ENCODE results near the gene PSMD11. TPM values are rescaled to one million over a fixed set of nuclear protein-coding genes. Genes with fewer than 3 reads are reported as not detected.
"Not testable (repeated sequence)": the region's sequence is repeated elsewhere in the genome, so short reads cannot be mapped to it uniquely, and the experiment has no call there.

PSMD11 gene
- total RNA-seq, 1 donor from 2014 or later: 107 TPM

DNA sequence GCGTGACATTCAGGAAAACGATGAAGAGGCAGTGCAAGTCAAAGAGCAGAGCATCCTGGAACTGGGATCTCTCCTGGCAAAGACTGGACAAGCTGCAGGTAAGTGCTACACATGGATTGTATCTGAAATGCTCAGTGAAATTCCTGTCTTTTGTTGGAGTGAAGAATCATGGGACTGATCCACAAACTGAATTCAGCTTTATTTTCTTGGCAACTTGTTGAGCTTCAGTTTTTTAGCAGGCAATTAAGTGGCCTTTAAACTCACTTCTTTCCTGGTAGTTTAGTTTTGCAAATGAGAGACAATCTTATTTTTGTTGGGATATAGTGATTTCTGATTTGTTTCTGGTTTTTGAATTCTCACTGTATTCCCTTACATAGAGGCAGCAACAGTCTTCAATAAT is 2.6 kb downstream of the PSMD11 start:
- no peak for TF ChIP-seq CTCF (IDR thresholded peaks at IDR 0.05; ENCODE audit: insufficient read depth, low read length, poor library complexity, severe bottlenecking)
- no peaks in the 10 kb centered on the region for H3K27me3 ChIP-seq (ENCODE audit: control insufficient read depth, insufficient read depth, low read length)
- DNase-seq (ENCODE audit: low read depth): no peak
- no peak overlapping the region for H3K4me3 ChIP-seq (ENCODE audit: low read depth, low read length)
- no peaks in the 10 kb centered on the region for H3K36me3 ChIP-seq (ENCODE audit: control insufficient read depth, insufficient read depth, low read length)

GRCh38 chr17:32449963-32450362 is 5.7 kb downstream of the PSMD11 start:
- no peaks in the 10 kb centered on the region for H3K27me3 ChIP-seq (ENCODE audit: control insufficient read depth, insufficient read depth, low read length)
- no peak for TF ChIP-seq CTCF (IDR thresholded peaks at IDR 0.05; ENCODE audit: insufficient read depth, low read length, poor library complexity, severe bottlenecking)
- H3K36me3 ChIP-seq (ENCODE audit: control insufficient read depth, insufficient read depth, low read length): no peaks in the 10 kb centered on the region
- no peak for DNase-seq (ENCODE audit: low read depth)
- no peak overlapping the region for H3K4me3 ChIP-seq (ENCODE audit: low read depth, low read length)

GRCh38 chr17:32450379-32450778 is 6.1 kb downstream of the PSMD11 start:
- not testable (repeated sequence) for DNase-seq (ENCODE audit: low read depth); H3K27me3 ChIP-seq (ENCODE audit: control insufficient read depth, insufficient read depth, low read length); H3K4me3 ChIP-seq (ENCODE audit: low read depth, low read length); H3K36me3 ChIP-seq (ENCODE audit: control insufficient read depth, insufficient read depth, low read length)

GRCh38 chr17:32451879-32452278 is 7.6 kb downstream of the PSMD11 start:
- H3K27me3 ChIP-seq (ENCODE audit: control insufficient read depth, insufficient read depth, low read length): no peaks in the 10 kb centered on the region
- H3K4me3 ChIP-seq (ENCODE audit: low read depth, low read length): no peak overlapping the region
- H3K36me3 ChIP-seq (ENCODE audit: control insufficient read depth, insufficient read depth, low read length): no peaks in the 10 kb centered on the region
- DNase-seq (ENCODE audit: low read depth): no peak
- TF ChIP-seq CTCF (IDR thresholded peaks at IDR 0.05; ENCODE audit: insufficient read depth, low read length, poor library complexity, severe bottlenecking): no peak

GRCh38 chr17:32452281-32452680 is 8.0 kb downstream of the PSMD11 start:
- no peak for TF ChIP-seq CTCF (IDR thresholded peaks at IDR 0.05; ENCODE audit: insufficient read depth, low read length, poor library complexity, severe bottlenecking)
- Histone ChIP-seq H3K27me3 (ENCODE audit: control insufficient read depth, insufficient read depth, low read length) (no peaks in the 10 kb centered on the region), H3K36me3 (ENCODE audit: control insufficient read depth, insufficient read depth, low read length) (no peaks in the 10 kb centered on the region), H3K4me3 (ENCODE audit: low read depth, low read length) (no peak overlapping the region)
- no peak for DNase-seq (ENCODE audit: low read depth)

DNA sequence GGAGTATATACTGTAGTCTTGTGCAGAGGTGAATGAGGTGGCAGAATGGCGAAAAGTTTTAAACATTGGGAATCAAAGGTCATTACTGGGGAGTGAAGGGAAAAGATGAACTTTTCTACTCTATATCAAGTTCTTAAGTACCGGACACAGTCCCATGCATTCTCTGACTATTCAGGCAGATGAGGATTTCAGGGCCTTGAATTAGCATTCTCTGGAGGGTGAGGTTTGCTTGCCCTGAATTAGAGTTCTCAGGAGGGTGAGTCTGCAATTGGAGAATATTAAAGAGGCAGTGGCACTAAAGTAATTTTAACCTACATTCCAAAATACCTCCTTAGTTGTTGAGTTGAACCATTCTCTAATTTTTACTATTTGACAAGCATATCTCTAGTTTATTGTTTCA is 9.1 kb downstream of the PSMD11 start:
- Histone ChIP-seq H3K27me3 (ENCODE audit: control insufficient read depth, insufficient read depth, low read length) (no peaks in the 10 kb centered on the region), H3K4me3 (ENCODE audit: low read depth, low read length) (no peak overlapping the region), H3K36me3 (ENCODE audit: control insufficient read depth, insufficient read depth, low read length) (no peaks in the 10 kb centered on the region)
- no peak for DNase-seq (ENCODE audit: low read depth)
- no peak for TF ChIP-seq CTCF (IDR thresholded peaks at IDR 0.05; ENCODE audit: insufficient read depth, low read length, poor library complexity, severe bottlenecking)
